ENCODE data around the gene MKRN2.
"Not testable (repeated sequence)": the region's sequence is repeated elsewhere in the genome, so short reads cannot be mapped to it uniquely, and the experiment has no call there.

- not testable (repeated sequence) for TF ChIP-seq CTCF, POLR2A (IDR thresholded peaks at IDR 0.05)
Observed at GRCh38 chr3:12624964-12625363, 68.1 kb downstream of the MKRN2 start.
